Kidney (tissue), 14 donors: ENCODE measurements around the gene GART. TPM values are rescaled to one million over a fixed set of nuclear protein-coding genes. Genes with fewer than 3 reads are reported as not detected.

ENCODE experiments used
- DNase-seq, 5 donors: peaks; one replicate each; pipeline ENCODE4 v3.0.0-alpha.2; 2013 to 2020
- FAIRE-seq: peaks from 2 replicates; lab custom pipeline; 2012; peaks lifted over from hg19 to GRCh38; lab: Jason Lieb, UNC
- H3K27ac ChIP-seq, 2 donors: one replicate each; pipeline ENCODE4 v1.7.0; 2013; ENCODE audit warnings: low read depth in 2 of 2, low read length in 2 of 2, inconsistent platforms in 1 of 2
- H3K27me3 ChIP-seq: one replicate; pipeline ENCODE4 v1.7.1; 2013; ENCODE audit warnings: low read length, inconsistent platforms; ENCODE audit not compliant: control insufficient read depth, insufficient read depth
- H3K36me3 ChIP-seq, 3 donors: one replicate each; pipeline versions ENCODE4 v1.7.0 to v1.7.1; 2013; ENCODE audit warnings: low read length in 3 of 3, control low read depth in 1 of 3, inconsistent platforms in 1 of 3; ENCODE audit not compliant: insufficient read depth in 3 of 3, control insufficient read depth in 2 of 3
- H3K4me1 ChIP-seq, 3 donors: one replicate each; pipeline versions ENCODE4 v1.7.0 to v1.7.1; 2013; ENCODE audit warnings: low read length in 3 of 3, inconsistent platforms in 1 of 3, low read depth in 1 of 3; ENCODE audit not compliant: control insufficient read depth in 2 of 3, insufficient read depth in 2 of 3
- H3K4me3 ChIP-seq, 3 donors: one replicate each; pipeline versions ENCODE4 v1.7.0 to v1.8.1; 2013; ENCODE audit warnings: low read length in 3 of 3, control low read depth in 1 of 3, inconsistent platforms in 1 of 3
- H3K9ac ChIP-seq, 3 donors: one replicate each; pipeline versions ENCODE4 v1.7.0 to v1.7.1; 2013; ENCODE audit warnings: low read length in 3 of 3, control low read depth in 1 of 3, inconsistent platforms in 1 of 3
- H3K9me3 ChIP-seq, 3 donors: one replicate each; pipeline versions ENCODE4 v1.7.0 to v1.7.1; 2013; ENCODE audit warnings: low read length in 3 of 3, control low read depth in 1 of 3, inconsistent platforms in 1 of 3; ENCODE audit not compliant: control insufficient read depth in 2 of 3, insufficient read depth in 1 of 3
- CTCF ChIP-seq: IDR thresholded peaks from 3 replicates; pipeline ENCODE4 v1.5.1; 2012; ENCODE audit warnings: mild to moderate bottlenecking, moderate library complexity, borderline replicate concordance; ENCODE audit not compliant: insufficient read depth; ENCODE audit errors: extremely low read depth
- intact Hi-C: fragments of 100-400 bp; cut with DNase I; formaldehyde crosslinking; loops from one replicate; pipeline ENCODE4 v1.11.1; 2022
- polyA plus RNA-seq: library from polyadenylated mRNA; stranded (reverse); fragments of 350-450 nt; fragmentation: Illumina TruSeq; extraction: RNeasy Lipid Tissue Mini Kit (QIAGEN cat#74804); gene quantifications from one replicate; pipeline ENCODE4 v1.2.3, GENCODE V29; 2014; ENCODE audit warnings: low read depth, low replicate concordance; ENCODE audit not compliant: insufficient read depth
- total RNA-seq: library from RNA; stranded (reverse); fragmentation: NEBNext Ultra II Directional; extraction: Animal tissue kit (Norgen Biotek cat#: 25700); gene quantifications from one replicate; pipeline ENCODE4 v1.2.1, GENCODE V29; 2021
- donor health status: control.
- donor health status: control.
- donor health status: control.
- donor health status: control.
- donor health status: control.
- donor health status: DM: yes; HTN: yes; CAD: no.
- donor health status: Normal renal cell carcinoma (clear cell type).

GART gene
- total and polyA plus RNA-seq, 2 donors from 2014 or later: 17.5 to 60.9 TPM

- TF ChIP-seq CTCF: no peak
- intact Hi-C loops: no loop called here
- Histone ChIP-seq H3K4me3 (no peak overlapping the region), H3K36me3 (peaks cover 58 to 85% (median 69%) of the 10 kb centered on the region in 3 donors), H3K27me3 (no peaks in the 10 kb centered on the region), H3K9me3 (no peaks in the 10 kb centered on the region), H3K27ac (no peak overlapping the region), H3K9ac (no peak overlapping the region), H3K4me1 (no peaks in the 10 kb centered on the region)
- FAIRE-seq (no peak), DNase-seq (no peak)
These were observed 12.5 kb upstream of the GART start for GRCh38 chr21:33554236-33554981.

GRCh38 chr21:33552999-33553598 lies 11.2 kb upstream of the GART start:
- H3K4me3 ChIP-seq: no peak overlapping the region
- FAIRE-seq: no peak
- no peak for TF ChIP-seq CTCF
- no peak overlapping the region for H3K27ac ChIP-seq
- no peak overlapping the region for H3K9ac ChIP-seq
- H3K9me3 ChIP-seq: no peaks in the 10 kb centered on the region
- H3K27me3 ChIP-seq: no peaks in the 10 kb centered on the region
- no peaks in the 10 kb centered on the region for H3K4me1 ChIP-seq
- no peak for DNase-seq
- peaks cover 49 to 78% (median 66%) of the 10 kb centered on the region in 3 donors for H3K36me3 ChIP-seq
- intact Hi-C loops: no loop called here

- intact Hi-C loops: no loop called here
- no peak for FAIRE-seq
- H3K36me3 ChIP-seq: peaks cover 44 to 73% (median 59%) of the 10 kb centered on the region in 3 donors
- no peaks in the 10 kb centered on the region for H3K27me3 ChIP-seq
- H3K9ac ChIP-seq: no peak overlapping the region
- H3K9me3 ChIP-seq: no peaks in the 10 kb centered on the region
- DNase-seq: no peak
- no peaks in the 10 kb centered on the region for H3K4me1 ChIP-seq
- no peak for TF ChIP-seq CTCF
- no peak overlapping the region for H3K4me3 ChIP-seq
- H3K27ac ChIP-seq: no peak overlapping the region
These were observed 10.4 kb upstream of the GART start for GRCh38 chr21:33552093-33552998.
